OCI-LY3 (cell line): ENCODE data around the gene ZNF277.

Source experiments
- H2AFZ ChIP-seq: fragments of 200-600, 300-600 bp; shearing (Covaris generic); 2 replicates; pipeline ENCODE4 v1.6.0; 2014; ENCODE audit warnings: antibody characterized with exemption, low read depth, low read length
- H3K27ac ChIP-seq: fragments of 200-600, 300-600 bp; sonication (generic); 2 replicates; pipeline ENCODE4 v1.5.1; 2014; ENCODE audit warnings: mild to moderate bottlenecking, low read length, moderate library complexity, mixed read lengths
- H3K27me3 ChIP-seq: fragments of 200-600, 300-600 bp; sonication (generic); 2 replicates; pipeline ENCODE4 v1.6.1; 2014; ENCODE audit warnings: low read depth, low read length, mixed read lengths
- H3K36me3 ChIP-seq: fragments of 200-600, 300-600 bp; sonication (generic); replicated peaks from 2 replicates; pipeline ENCODE3; 2014; ENCODE audit warnings: low read depth, low read length, mixed read lengths
- H3K4me1 ChIP-seq: fragments of 300-600, 200-600 bp; sonication (generic); 2 replicates; pipeline ENCODE4 v1.6.1; 2014; ENCODE audit warnings: low read length, mixed read lengths
- H3K4me2 ChIP-seq: fragments of 200-600, 300-600 bp; sonication (generic); 2 replicates; pipeline ENCODE4 v1.6.1; 2014; ENCODE audit warnings: low read length, mixed read lengths
- H3K4me3 ChIP-seq: fragments of 300-600, 200-600 bp; sonication (generic); 2 replicates; pipeline ENCODE4 v1.5.1; 2014; ENCODE audit warnings: antibody characterized with exemption, mild to moderate bottlenecking, low read length, moderate library complexity
- H3K79me2 ChIP-seq: fragments of 300-600, 200-600 bp; shearing (Covaris generic); 2 replicates; pipeline ENCODE4 v1.6.1; 2014; ENCODE audit warnings: mild to moderate bottlenecking, low read length, mixed read lengths
- H3K9ac ChIP-seq: fragments of 300-600, 200-600 bp; shearing (Covaris generic); 2 replicates; pipeline ENCODE4 v1.6.0; 2014; ENCODE audit warnings: mild to moderate bottlenecking, low read length, moderate library complexity
- H3K9me3 ChIP-seq: fragments of 200-600, 300-600 bp; shearing (Covaris generic); 2 replicates; pipeline ENCODE4 v1.6.1; 2014; ENCODE audit warnings: low read length, mixed read lengths; ENCODE audit not compliant: insufficient read depth
- H4K20me1 ChIP-seq: fragments of 200-600, 300-600 bp; sonication (generic); 2 replicates; pipeline ENCODE4 v1.6.1; 2016; ENCODE audit warnings: low read length, mixed read lengths; ENCODE audit not compliant: insufficient read depth
- EZH2phosphoT487 ChIP-seq: fragments of 200-600 bp; shearing (Covaris generic); IDR thresholded peaks from 2 replicates; pipeline ENCODE4 v1.6.1; 2018; ENCODE audit warnings: antibody characterized with exemption, mixed run types, low read depth
- TF ChIP-seq, protein P1 (sequence below): fragments of 200-600, 300-600 bp; sonication (generic); IDR thresholded peaks from 2 replicates; pipeline ENCODE4 v1.5.1; 2014; ENCODE audit warnings: antibody characterized with exemption, low read length, low read depth

ZNF277 gene, protein sequence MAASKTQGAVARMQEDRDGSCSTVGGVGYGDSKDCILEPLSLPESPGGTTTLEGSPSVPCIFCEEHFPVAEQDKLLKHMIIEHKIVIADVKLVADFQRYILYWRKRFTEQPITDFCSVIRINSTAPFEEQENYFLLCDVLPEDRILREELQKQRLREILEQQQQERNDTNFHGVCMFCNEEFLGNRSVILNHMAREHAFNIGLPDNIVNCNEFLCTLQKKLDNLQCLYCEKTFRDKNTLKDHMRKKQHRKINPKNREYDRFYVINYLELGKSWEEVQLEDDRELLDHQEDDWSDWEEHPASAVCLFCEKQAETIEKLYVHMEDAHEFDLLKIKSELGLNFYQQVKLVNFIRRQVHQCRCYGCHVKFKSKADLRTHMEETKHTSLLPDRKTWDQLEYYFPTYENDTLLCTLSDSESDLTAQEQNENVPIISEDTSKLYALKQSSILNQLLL

DNA sequence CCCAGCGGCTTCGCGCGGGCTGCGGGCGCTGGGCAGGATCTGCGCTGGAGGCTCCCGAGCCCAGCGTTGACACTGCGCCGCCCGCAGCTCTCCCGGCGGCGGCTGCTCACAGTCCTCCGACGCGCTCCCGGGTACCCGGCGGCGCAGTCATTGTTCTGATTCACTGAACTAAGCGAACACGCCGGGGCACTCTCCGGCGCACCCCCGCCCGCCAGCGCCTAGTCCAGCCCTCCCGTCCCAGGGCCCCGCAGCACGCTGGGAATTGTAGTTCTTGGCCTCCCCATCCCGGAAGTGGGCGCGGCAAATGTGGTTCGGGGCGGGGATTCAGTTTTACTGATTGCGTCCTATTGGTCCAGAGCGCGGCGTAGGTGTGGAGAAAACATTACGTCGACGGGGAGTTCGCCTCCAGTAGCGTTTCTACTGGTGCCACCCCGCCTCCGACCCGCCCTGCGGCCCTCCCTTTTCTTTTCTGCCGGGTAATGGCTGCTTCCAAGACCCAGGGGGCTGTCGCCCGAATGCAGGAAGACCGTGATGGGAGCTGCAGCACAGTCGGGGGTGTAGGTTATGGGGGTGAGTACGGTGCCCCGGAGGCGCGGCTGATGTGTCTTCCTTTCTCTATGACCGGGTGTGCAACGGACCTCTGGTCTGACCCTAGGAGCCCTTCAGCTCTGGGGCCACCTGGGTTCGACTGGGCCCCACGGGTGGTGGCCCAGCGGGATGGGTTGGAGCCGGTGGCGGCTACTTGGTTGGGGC, at the start of gene ZNF277, which contains the start of gene DOCK4:
Gene ZNF277 (plus strand): TSS at position 458 of the 753 bp plus-strand sequence. CDS start 22 bp downstream, at position 480.
Gene DOCK4 (minus strand): TSS at position 162 of the 753 bp plus-strand sequence. CDS start 261 bp downstream, outside the sequence.
- Histone ChIP-seq H3K4me1 (peaks cover 20% of the 10 kb centered on the region), H3K9me3 (no peaks in the 10 kb centered on the region), H3K27ac (no peak within 1 kb of the TSS), H2AFZ (peak within 1 kb of the TSS; percentile 85), H3K36me3 (no peaks in the 10 kb centered on the region), H3K79me2 (peaks cover 19% of the 10 kb centered on the region), H3K27me3 (peaks cover 18% of the 10 kb centered on the region), H3K4me3 (peak within 1 kb of the TSS; percentile 95), H3K9ac (peak within 1 kb of the TSS; percentile 72), H3K4me2 (peak within 1 kb of the TSS; percentile 99), H4K20me1 (0 out of 2 replicates have a peak, but pooled peaks cover under 1% of the 10 kb centered on the region)
- TF ChIP-seq EZH2phosphoT487 = no peak
- TF ChIP-seq, protein P1, sequence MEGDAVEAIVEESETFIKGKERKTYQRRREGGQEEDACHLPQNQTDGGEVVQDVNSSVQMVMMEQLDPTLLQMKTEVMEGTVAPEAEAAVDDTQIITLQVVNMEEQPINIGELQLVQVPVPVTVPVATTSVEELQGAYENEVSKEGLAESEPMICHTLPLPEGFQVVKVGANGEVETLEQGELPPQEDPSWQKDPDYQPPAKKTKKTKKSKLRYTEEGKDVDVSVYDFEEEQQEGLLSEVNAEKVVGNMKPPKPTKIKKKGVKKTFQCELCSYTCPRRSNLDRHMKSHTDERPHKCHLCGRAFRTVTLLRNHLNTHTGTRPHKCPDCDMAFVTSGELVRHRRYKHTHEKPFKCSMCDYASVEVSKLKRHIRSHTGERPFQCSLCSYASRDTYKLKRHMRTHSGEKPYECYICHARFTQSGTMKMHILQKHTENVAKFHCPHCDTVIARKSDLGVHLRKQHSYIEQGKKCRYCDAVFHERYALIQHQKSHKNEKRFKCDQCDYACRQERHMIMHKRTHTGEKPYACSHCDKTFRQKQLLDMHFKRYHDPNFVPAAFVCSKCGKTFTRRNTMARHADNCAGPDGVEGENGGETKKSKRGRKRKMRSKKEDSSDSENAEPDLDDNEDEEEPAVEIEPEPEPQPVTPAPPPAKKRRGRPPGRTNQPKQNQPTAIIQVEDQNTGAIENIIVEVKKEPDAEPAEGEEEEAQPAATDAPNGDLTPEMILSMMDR = no peak

DNA sequence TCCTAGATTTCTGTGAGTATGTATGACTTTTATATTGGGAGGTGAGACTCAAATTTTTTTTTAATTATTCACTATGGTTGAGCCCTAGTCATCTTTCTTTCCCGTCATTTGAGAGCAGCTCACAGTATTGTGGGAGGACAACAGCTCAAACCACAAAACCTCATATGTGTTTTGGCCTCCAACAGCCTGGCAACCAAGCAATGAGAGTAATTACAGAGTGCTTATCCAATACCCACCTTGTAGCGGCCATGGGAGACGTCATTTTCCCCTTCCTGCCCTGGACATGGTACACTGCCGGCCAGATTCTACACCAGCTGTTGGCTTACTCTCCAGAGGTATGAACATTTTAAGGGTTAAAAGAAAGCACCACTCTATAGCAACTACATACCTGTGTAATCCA, 49.4 kb upstream of the ZNF277 start:
- H2AFZ ChIP-seq = no peak overlapping the region
- no peak overlapping the region for H3K4me3 ChIP-seq
- TF ChIP-seq, protein P1 = no peak
- no peak for TF ChIP-seq EZH2phosphoT487
- H3K4me1 ChIP-seq = no peaks in the 10 kb centered on the region
- H3K9ac ChIP-seq = no peak overlapping the region
- H3K79me2 ChIP-seq = no peaks in the 10 kb centered on the region
- H3K27me3 ChIP-seq = no peaks in the 10 kb centered on the region
- H3K4me2 ChIP-seq = no peak overlapping the region
- no peak overlapping the region for H3K27ac ChIP-seq
- no peaks in the 10 kb centered on the region for H3K36me3 ChIP-seq
- no peaks in the 10 kb centered on the region for H4K20me1 ChIP-seq
- no peaks in the 10 kb centered on the region for H3K9me3 ChIP-seq

DNA sequence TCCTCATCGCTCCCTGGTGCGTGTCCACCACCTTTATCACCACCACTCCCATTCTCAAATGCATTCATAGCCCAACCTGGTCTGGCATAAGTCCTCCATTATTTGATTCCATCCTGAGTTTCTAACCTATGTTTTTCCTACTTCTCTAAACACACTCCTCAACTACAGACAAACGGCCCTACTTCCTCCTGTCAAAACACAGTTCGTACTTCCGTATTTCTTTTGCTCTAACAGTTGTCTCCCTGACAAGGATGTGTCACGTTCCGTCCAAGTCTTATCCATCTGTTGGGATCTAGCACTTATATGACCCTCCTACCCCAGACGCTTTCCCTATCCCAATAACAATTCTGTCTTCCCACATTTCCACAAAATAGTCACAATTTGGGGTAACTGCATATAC, 47.1 kb upstream of the ZNF277 start:
- Histone ChIP-seq H3K27ac (no peak overlapping the region), H3K9ac (no peak overlapping the region), H3K4me3 (no peak overlapping the region), H3K27me3 (no peaks in the 10 kb centered on the region), H3K79me2 (no peaks in the 10 kb centered on the region), H2AFZ (no peak overlapping the region), H3K9me3 (no peaks in the 10 kb centered on the region), H4K20me1 (no peaks in the 10 kb centered on the region), H3K4me1 (no peaks in the 10 kb centered on the region), H3K36me3 (no peaks in the 10 kb centered on the region), H3K4me2 (no peak overlapping the region)
- TF ChIP-seq, protein P1 = no peak
- TF ChIP-seq EZH2phosphoT487 = no peak

DNA sequence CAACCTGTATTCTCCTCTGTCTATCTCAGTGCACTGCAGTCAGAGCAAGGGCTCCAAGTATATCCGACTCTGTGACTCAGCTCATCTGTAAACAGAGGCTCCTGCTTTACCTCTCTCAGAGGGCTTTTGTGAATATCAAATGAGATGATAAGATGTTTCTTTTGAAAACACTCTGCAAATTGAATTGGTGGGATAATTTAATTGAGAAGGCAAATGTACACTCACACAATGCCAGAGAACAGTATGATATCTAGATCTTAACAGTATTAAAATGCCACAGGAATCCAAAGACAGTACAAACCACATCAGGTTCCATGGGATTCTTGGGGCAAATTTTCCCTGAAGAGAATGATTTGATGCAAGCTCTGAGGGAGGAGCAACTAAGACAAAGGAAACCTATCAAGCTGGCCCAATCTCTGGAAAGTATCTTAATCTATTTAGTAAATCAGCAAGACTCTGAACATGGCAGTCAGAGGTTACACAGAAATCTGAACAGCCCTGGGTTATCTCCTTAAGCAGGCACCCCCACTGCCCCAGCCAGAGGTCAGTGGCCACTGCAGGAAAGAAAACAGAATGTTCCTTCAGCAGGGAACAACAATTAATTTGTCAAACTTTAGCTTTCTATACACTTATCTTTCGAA, 46.2 kb upstream of the ZNF277 start:
- H4K20me1 ChIP-seq = no peaks in the 10 kb centered on the region
- no peak overlapping the region for H3K4me3 ChIP-seq
- H3K9me3 ChIP-seq = no peaks in the 10 kb centered on the region
- no peak overlapping the region for H3K4me2 ChIP-seq
- no peaks in the 10 kb centered on the region for H3K4me1 ChIP-seq
- TF ChIP-seq, protein P1 = no peak
- TF ChIP-seq EZH2phosphoT487 = no peak
- H3K36me3 ChIP-seq = no peaks in the 10 kb centered on the region
- H3K9ac ChIP-seq = no peak overlapping the region
- H3K27ac ChIP-seq = no peak overlapping the region
- no peaks in the 10 kb centered on the region for H3K27me3 ChIP-seq
- no peak overlapping the region for H2AFZ ChIP-seq
- H3K79me2 ChIP-seq = no peaks in the 10 kb centered on the region
